ENCODE measurements around the gene SLC7A7. TPM values are rescaled to one million over a fixed set of nuclear protein-coding genes. Genes with fewer than 3 reads are reported as not detected.
"Not testable (repeated sequence)": the region's sequence is repeated elsewhere in the genome, so short reads cannot be mapped to it uniquely, and the experiment has no call there.

SLC7A7 gene
- total and polyA plus RNA-seq, 12 donors = 1.1 to 16.1 (median 2.8) TPM

GRCh38 chr14:22726012-22726411 lies 89.2 kb downstream of the SLC7A7 start:
- intact Hi-C loops (cut with DNase I) = no loop called here
- Histone ChIP-seq H3K4me3 (no peak overlapping the region), H3K27me3 (peaks cover 0 to 8% (median 0%) of the 10 kb centered on the region in 7 donors), H3K9me3 (peaks cover 0 to 13% (median 0%) of the 10 kb centered on the region in 11 donors), H3K27ac (no peak overlapping the region), H3K36me3 (no peaks in the 10 kb centered on the region), H3K4me1 (no peaks in the 10 kb centered on the region)
- TF ChIP-seq, protein P1, sequence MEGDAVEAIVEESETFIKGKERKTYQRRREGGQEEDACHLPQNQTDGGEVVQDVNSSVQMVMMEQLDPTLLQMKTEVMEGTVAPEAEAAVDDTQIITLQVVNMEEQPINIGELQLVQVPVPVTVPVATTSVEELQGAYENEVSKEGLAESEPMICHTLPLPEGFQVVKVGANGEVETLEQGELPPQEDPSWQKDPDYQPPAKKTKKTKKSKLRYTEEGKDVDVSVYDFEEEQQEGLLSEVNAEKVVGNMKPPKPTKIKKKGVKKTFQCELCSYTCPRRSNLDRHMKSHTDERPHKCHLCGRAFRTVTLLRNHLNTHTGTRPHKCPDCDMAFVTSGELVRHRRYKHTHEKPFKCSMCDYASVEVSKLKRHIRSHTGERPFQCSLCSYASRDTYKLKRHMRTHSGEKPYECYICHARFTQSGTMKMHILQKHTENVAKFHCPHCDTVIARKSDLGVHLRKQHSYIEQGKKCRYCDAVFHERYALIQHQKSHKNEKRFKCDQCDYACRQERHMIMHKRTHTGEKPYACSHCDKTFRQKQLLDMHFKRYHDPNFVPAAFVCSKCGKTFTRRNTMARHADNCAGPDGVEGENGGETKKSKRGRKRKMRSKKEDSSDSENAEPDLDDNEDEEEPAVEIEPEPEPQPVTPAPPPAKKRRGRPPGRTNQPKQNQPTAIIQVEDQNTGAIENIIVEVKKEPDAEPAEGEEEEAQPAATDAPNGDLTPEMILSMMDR (IDR thresholded peaks at IDR 0.05) = no peak
- no peak for ATAC-seq
- 39 to 50% methylated on average over 1 of the region's 1 CpG for WGBS, 2 donors
- no peak for DNase-seq

GRCh38 chr14:22725374-22725773 lies 89.9 kb downstream of the SLC7A7 start:
- H3K36me3 ChIP-seq; H3K27me3 ChIP-seq; DNase-seq; intact Hi-C loops (cut with DNase I); H3K27ac ChIP-seq; H3K4me1 ChIP-seq; ATAC-seq; H3K4me3 ChIP-seq: not testable (repeated sequence)
- peaks cover 0 to 13% (median 0%) of the 10 kb centered on the region in 11 donors for H3K9me3 ChIP-seq
- 50 to 54% methylated on average over 3 of the region's 3 CpGs for WGBS, 2 donors

DNA sequence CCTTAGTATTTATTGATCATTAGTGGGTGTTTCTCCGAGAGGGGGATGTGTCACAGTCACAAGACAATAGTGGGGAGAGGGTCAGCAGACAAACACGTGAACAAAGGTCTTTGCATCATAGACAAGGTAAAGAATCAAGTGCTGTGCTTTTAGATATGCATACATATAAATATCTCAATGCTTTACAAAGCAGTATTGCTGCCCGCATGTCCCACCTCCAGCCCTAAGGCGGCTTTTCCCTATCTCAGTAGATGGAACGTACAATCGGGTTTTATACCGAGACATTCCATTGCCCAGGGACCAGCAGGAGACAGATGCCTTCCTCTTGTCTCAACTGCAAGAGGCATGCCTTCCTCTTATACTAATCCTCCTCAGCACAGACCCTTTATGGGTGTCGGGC lies 90.4 kb downstream of the SLC7A7 start:
- 63 to 75% methylated on average over 8 of the region's 8 CpGs for WGBS, 2 donors
- H3K36me3 ChIP-seq; H3K4me1 ChIP-seq; H3K27me3 ChIP-seq; DNase-seq; ATAC-seq; intact Hi-C loops (cut with DNase I); H3K27ac ChIP-seq; H3K4me3 ChIP-seq: not testable (repeated sequence)
- peaks cover 0 to 13% (median 0%) of the 10 kb centered on the region in 11 donors for H3K9me3 ChIP-seq

DNA sequence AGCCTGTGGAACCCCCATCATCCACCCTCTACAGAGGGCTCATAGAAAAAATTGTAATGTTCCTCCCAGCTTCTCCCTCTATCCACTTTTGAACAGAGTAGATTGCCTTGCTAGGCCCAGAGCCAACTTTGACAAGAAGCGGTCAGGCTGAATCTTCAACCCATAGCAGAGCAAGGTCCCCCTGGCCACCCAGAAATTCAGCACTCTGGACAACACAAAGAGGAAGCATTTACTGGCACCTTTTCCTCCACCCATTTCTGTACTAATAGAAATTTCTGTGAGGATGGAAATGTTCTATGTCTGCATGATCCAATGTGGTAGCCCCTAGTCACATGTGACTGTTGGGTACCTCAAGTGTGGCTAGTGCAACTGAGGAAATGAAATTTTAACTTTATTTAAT lies 91.4 kb downstream of the SLC7A7 start:
- intact Hi-C loops (cut with DNase I) = no loop called here
- TF ChIP-seq, protein P1 (IDR thresholded peaks at IDR 0.05) = no peak
- DNase-seq (no peak), ATAC-seq (no peak)
- Histone ChIP-seq H3K4me3 (no peak overlapping the region), H3K36me3 (no peaks in the 10 kb centered on the region), H3K4me1 (no peaks in the 10 kb centered on the region), H3K27ac (no peak overlapping the region), H3K27me3 (peaks cover 0 to 8% (median 0%) of the 10 kb centered on the region in 7 donors), H3K9me3 (peaks cover 0 to 13% (median 0%) of the 10 kb centered on the region in 11 donors)
- WGBS, 2 donors = 70 to 73% methylated on average over 1 of the region's 1 CpG

Other genes starting within 250 kb of the SLC7A7 start
- 100 to 1,000 TPM; 115 to 182 (median 136) TPM for gene DAD1, start 226.2 kb downstream of the SLC7A7 start, total RNA-seq
- gene DAD1, start 226.2 kb downstream of the SLC7A7 start, polyA plus RNA-seq = 100 to 1,000 TPM in 1 of 2 donors, 10 to 100 TPM in 1; 82.4 to 420 TPM
- 10 to 100 TPM; 14.9 to 35.7 (median 22.7) TPM for gene ABHD4, start 217.1 kb downstream of the SLC7A7 start, total RNA-seq
- gene ABHD4, start 217.1 kb downstream of the SLC7A7 start, polyA plus RNA-seq = 10 to 100 TPM; 13.7 to 15.1 TPM
- gene OR6J1, start 171.1 kb downstream of the SLC7A7 start, total RNA-seq = not detected
- gene OR6J1, start 171.1 kb downstream of the SLC7A7 start, polyA plus RNA-seq = not detected
- gene OXA1L, start 48.7 kb downstream of the SLC7A7 start, total RNA-seq = 100 to 1,000 TPM; 138 to 219 (median 189) TPM
- 100 to 1,000 TPM; 143 to 146 TPM for gene OXA1L, start 48.7 kb downstream of the SLC7A7 start, polyA plus RNA-seq
- 100 to 1,000 TPM in 7 of 10 donors, 10 to 100 TPM in 3; 90.1 to 117 (median 106) TPM for gene MRPL52, start 14.5 kb upstream of the SLC7A7 start, total RNA-seq
- gene MRPL52, start 14.5 kb upstream of the SLC7A7 start, polyA plus RNA-seq = 100 to 1,000 TPM; 136 to 300 TPM
- 10 to 100 TPM; 13.6 to 43.3 (median 20.2) TPM for gene MMP14, start 21.1 kb upstream of the SLC7A7 start, total RNA-seq
- 10 to 100 TPM; 24.8 to 27.4 TPM for gene MMP14, start 21.1 kb upstream of the SLC7A7 start, polyA plus RNA-seq
- gene LRP10, start 56.3 kb upstream of the SLC7A7 start, total RNA-seq = 100 to 1,000 TPM in 1 of 10 donors, 10 to 100 TPM in 9; 39.3 to 101 (median 50.9) TPM
- gene LRP10, start 56.3 kb upstream of the SLC7A7 start, polyA plus RNA-seq = 10 to 100 TPM; 10.3 to 38.4 TPM
- under 1 TPM in 4 of 10 donors, not detected in 6; 0.14 to 0.25 (median 0.18) TPM for gene REM2, start 67.8 kb upstream of the SLC7A7 start, total RNA-seq
- under 1 TPM; 0.07 to 0.22 TPM for gene REM2, start 67.8 kb upstream of the SLC7A7 start, polyA plus RNA-seq
- gene RBM23, start 103.7 kb upstream of the SLC7A7 start, total RNA-seq = 10 to 100 TPM; 27.8 to 58.1 (median 36.1) TPM
- 10 to 100 TPM; 24.0 to 30.1 TPM for gene RBM23, start 103.7 kb upstream of the SLC7A7 start, polyA plus RNA-seq
- 10 to 100 TPM; 41.5 to 52.6 (median 48.2) TPM for gene PRMT5, start 113.9 kb upstream of the SLC7A7 start, total RNA-seq
- gene PRMT5, start 113.9 kb upstream of the SLC7A7 start, polyA plus RNA-seq = 10 to 100 TPM in 1 of 2 donors, 1 to 10 TPM in 1; 7.8 to 75.1 TPM
- 10 to 100 TPM; 13.2 to 30.9 (median 19.3) TPM for gene HAUS4, start 141.7 kb upstream of the SLC7A7 start, total RNA-seq
- 10 to 100 TPM; 14.9 to 18.2 TPM for gene HAUS4, start 141.7 kb upstream of the SLC7A7 start, polyA plus RNA-seq
- 10 to 100 TPM in 6 of 10 donors, 1 to 10 TPM in 4; 5.6 to 25.9 (median 11.1) TPM for gene AJUBA, start 167.1 kb upstream of the SLC7A7 start, total RNA-seq
- gene AJUBA, start 167.1 kb upstream of the SLC7A7 start, polyA plus RNA-seq = 1 to 10 TPM; 5.3 to 6.0 TPM
- gene C14orf93, start 194.7 kb upstream of the SLC7A7 start, total RNA-seq = 1 to 10 TPM; 3.2 to 6.2 (median 4.8) TPM
- 1 to 10 TPM; 3.2 to 6.7 TPM for gene C14orf93, start 194.7 kb upstream of the SLC7A7 start, polyA plus RNA-seq
- gene PSMB5, start 219.5 kb upstream of the SLC7A7 start, total RNA-seq = 100 to 1,000 TPM; 111 to 141 (median 122) TPM
- gene PSMB5, start 219.5 kb upstream of the SLC7A7 start, polyA plus RNA-seq = 100 to 1,000 TPM in 1 of 2 donors, 10 to 100 TPM in 1; 35.6 to 206 TPM
- gene PSMB11, start 226.8 kb upstream of the SLC7A7 start, total RNA-seq = not detected
- gene PSMB11, start 226.8 kb upstream of the SLC7A7 start, polyA plus RNA-seq = not detected
- gene CDH24, start 242.1 kb upstream of the SLC7A7 start, total RNA-seq = 1 to 10 TPM in 7 of 10 donors, under 1 TPM in 3; 0.57 to 4.4 (median 1.3) TPM
- gene CDH24, start 242.1 kb upstream of the SLC7A7 start, polyA plus RNA-seq = 1 to 10 TPM; 1.9 to 9.1 TPM